HepG2 (cell line): Measurements from ENCODE around the gene NELFCD. TPM values are rescaled to one million over a fixed set of nuclear protein-coding genes. Genes with fewer than 3 reads are reported as not detected.

ENCODE experiments used
- FOXO4 ChIP-seq: sonication (generic); formaldehyde crosslinking; conservative IDR thresholded peaks from 2 replicates; pipeline ENCODE4 v1.8.1; 2023; ENCODE audit warnings: missing genetic modification reagents
- MEIS1 ChIP-seq: sonication (generic); formaldehyde crosslinking; IDR thresholded peaks from 2 replicates; pipeline ENCODE4 v1.9.0; 2021; ENCODE audit warnings: mild to moderate bottlenecking, missing genetic modification reagents, moderate library complexity, borderline replicate concordance
- TFDP2 ChIP-seq: sonication (generic); formaldehyde crosslinking; IDR thresholded peaks from 2 replicates; pipeline ENCODE4 v1.4.0; 2020; ENCODE audit warnings: missing genetic modification reagents
- THAP9 ChIP-seq: sonication (generic); formaldehyde crosslinking; IDR thresholded peaks from 2 replicates; pipeline ENCODE4; 2020; ENCODE audit warnings: missing genetic modification reagents, mild to moderate bottlenecking, borderline replicate concordance
- ZFX ChIP-seq: sonication (generic); formaldehyde crosslinking; IDR thresholded peaks from 2 replicates; pipeline ENCODE4 v1.4.0; 2020; ENCODE audit warnings: mild to moderate bottlenecking, low read depth, missing genetic modification reagents, moderate library complexity
- ZNF230 ChIP-seq: sonication (generic); formaldehyde crosslinking; IDR thresholded peaks from 2 replicates; pipeline ENCODE4 v1.4.0; 2020; ENCODE audit warnings: mild to moderate bottlenecking, missing genetic modification reagents
- ZNF652 ChIP-seq: IDR thresholded peaks from 2 replicates; pipeline ENCODE4 v1.6.1; 2016; ENCODE audit warnings: low read depth, borderline replicate concordance
- ZNF891 ChIP-seq: sonication (generic); formaldehyde crosslinking; IDR thresholded peaks from 2 replicates; pipeline ENCODE4 v1.5.0; 2020; ENCODE audit warnings: mild to moderate bottlenecking, missing genetic modification reagents
- polyA plus RNA-seq, 8 experiments: library from polyadenylated mRNA; depleted of rRNA in 3 of 8; stranded (reverse) in 7 of 8; unstranded in 1 of 8; fragments of >200 nt; fragmentation: Illumina TruSeq in 4 of 8; extraction: Trizol in 4 of 8; gene quantifications; 2 replicates each; pipeline versions ENCODE4 v1.2.1 to v1.2.3, GENCODE V29; 2011 to 2016; ENCODE audit warnings: low read depth in 4 of 8, missing spikeins in 1 of 8, mixed read lengths in 1 of 8; ENCODE audit not compliant: insufficient read depth in 1 of 8
- total RNA-seq, 5 experiments: library from RNA; depleted of rRNA; stranded (reverse); fragments of >200 nt; fragmentation: Illumina TruSeq; extraction: Trizol; gene quantifications; 2 replicates each; pipeline ENCODE4 v1.2.3, GENCODE V29; 2016; ENCODE audit warnings: low read depth in 1 of 5

The NELFCD gene
- total and polyA plus RNA-seq, 2 of the 13 experiments (the other 11 are each of a cell fraction or from before 2014, with no cell fraction given), result 159 to 203 TPM

- TF ChIP-seq ZNF891 (CRISPR knock-in tag) (peak; percentile 62; the same call in 1 of the 2 replicates), MEIS1 (CRISPR knock-in tag) (0 out of 2 replicates have a peak, but pooled peaks have one; percentile 64), FOXO4 (CRISPR knock-in tag) (peak; percentile 81; the same call in 1 of the 2 replicates), ZNF230 (CRISPR knock-in tag) (0 out of 2 replicates have a peak, but pooled peaks have one; percentile 74), THAP9 (CRISPR knock-in tag) (0 out of 2 replicates have a peak, but pooled peaks have one; percentile 11), ZNF652 (CRISPR knock-in tag) (no peak), ZFX (CRISPR knock-in tag) (peak; percentile 56; the same call in 1 of the 2 replicates), TFDP2 (no peak)
Measured at GRCh38 chr20:59014680-59015389, 33.8 kb downstream of the NELFCD start (continued).
